Naive thymus-derived CD4-positive, alpha-beta T cell (primary cell): ENCODE results near the gene GALR2. TPM values are rescaled to one million over a fixed set of nuclear protein-coding genes. Genes with fewer than 3 reads are reported as not detected.

Experiments used
- ATAC-seq: fragments of 150-1000 bp; cut with Tn5 transposase; 2 replicates; pipeline ENCODE4 v1.10.0; 2021; ENCODE audit warnings: mild to moderate bottlenecking, moderate library complexity
- CTCF ChIA-PET: fragments of 350-600 bp; sonication (Branson Sonifier 250); formaldehyde crosslinking; loops from one replicate; lab custom pipeline; 2021; ENCODE audit warnings: antibody characterized with exemption; lab: Charles Lee
- POLR2A ChIA-PET: fragments of 350-600 bp; sonication (Branson Sonifier 250); formaldehyde crosslinking; loops from one replicate; lab custom pipeline; 2021; ENCODE audit warnings: antibody characterized with exemption, inconsistent platforms; lab: Charles Lee
- DNase-seq, 9 donors: peaks; one replicate each; pipeline versions ENCODE4 v3.0.0 to v3.0.0-alpha.2; 2020 to 2022; ENCODE audit warnings: mixed read lengths in 1 of 9
- H3K27ac ChIP-seq: one replicate; pipeline ENCODE4 v1.7.0; 2013; ENCODE audit warnings: mild to moderate bottlenecking, low read depth, low read length, moderate library complexity
- H3K27me3 ChIP-seq, 2 donors: one replicate each; pipeline ENCODE4 v1.7.0; 2013; ENCODE audit warnings: low read length in 2 of 2, mild to moderate bottlenecking in 2 of 2, moderate library complexity in 2 of 2; ENCODE audit not compliant: control insufficient read depth in 2 of 2, insufficient read depth in 2 of 2
- H3K36me3 ChIP-seq, 3 experiments: 1 replicate in 2 of 3; 2 replicates in 1 of 3; pipeline ENCODE4 v1.7.0; 2013; ENCODE audit warnings: low read length in 3 of 3, mild to moderate bottlenecking in 3 of 3, moderate library complexity in 1 of 3; ENCODE audit not compliant: insufficient read depth in 3 of 3, control insufficient read depth in 2 of 3
- H3K4me1 ChIP-seq, 2 donors: one replicate each; pipeline ENCODE4 v1.7.0; 2013; ENCODE audit warnings: low read length in 2 of 2, mild to moderate bottlenecking in 2 of 2, moderate library complexity in 1 of 2; ENCODE audit not compliant: control insufficient read depth in 2 of 2, insufficient read depth in 2 of 2
- H3K4me3 ChIP-seq: 2 replicates; pipeline ENCODE4 v1.7.0; 2013; ENCODE audit warnings: mild to moderate bottlenecking, low read length
- H3K9me3 ChIP-seq, 3 experiments: 1 replicate in 2 of 3; 2 replicates in 1 of 3; pipeline ENCODE4 v1.7.0; 2013; ENCODE audit warnings: low read length in 3 of 3; ENCODE audit not compliant: control insufficient read depth in 2 of 3
- H3K27ac Mint-ChIP-seq, 9 donors: one replicate each; pipeline ENCODE4 v1.8.0; 2020 to 2022; ENCODE audit warnings: mixed read lengths in 9 of 9, mild to moderate bottlenecking in 8 of 9, moderate library complexity in 5 of 9, inconsistent platforms in 2 of 9
- H3K27me3 Mint-ChIP-seq, 5 donors: one replicate each; pipeline ENCODE4 v1.8.0; 2021 to 2022; ENCODE audit warnings: mixed read lengths in 5 of 5, mild to moderate bottlenecking in 1 of 5
- H3K36me3 Mint-ChIP-seq, 5 donors: one replicate each; pipeline ENCODE4 v1.8.0; 2020 to 2022; ENCODE audit warnings: mixed read lengths in 5 of 5, mild to moderate bottlenecking in 3 of 5, inconsistent platforms in 1 of 5
- H3K4me1 Mint-ChIP-seq, 7 donors: one replicate each; pipeline ENCODE4 v1.8.0; 2020 to 2022; ENCODE audit warnings: mixed read lengths in 7 of 7, mild to moderate bottlenecking in 3 of 7, inconsistent platforms in 1 of 7
- H3K4me3 Mint-ChIP-seq, 10 donors: one replicate each; pipeline ENCODE4 v1.8.0; 2020 to 2022; ENCODE audit warnings: mild to moderate bottlenecking in 10 of 10, mixed read lengths in 10 of 10, moderate library complexity in 6 of 10, inconsistent platforms in 2 of 10
- H3K9me3 Mint-ChIP-seq, 11 donors: one replicate each; pipeline ENCODE4 v1.8.0; 2020 to 2022; ENCODE audit warnings: mixed read lengths in 11 of 11, mild to moderate bottlenecking in 4 of 11, inconsistent platforms in 1 of 11, moderate library complexity in 1 of 11
- intact Hi-C, 2 donors: fragments of 100-400 bp; cut with micrococcal nuclease; formaldehyde crosslinking; loops; one replicate each; pipeline ENCODE4 v1.15.1; 2023
- polyA plus RNA-seq, 2 donors: library from polyadenylated mRNA; unstranded; fragments of 300-500 nt; fragmentation: Illumina TruSeq; gene quantifications; one replicate each; pipeline ENCODE4 v1.2.3, GENCODE V29; 2021
- total RNA-seq, 6 experiments: library from RNA in 5 of 6; stranded (reverse) in 5 of 6; gene quantifications; 1 replicate in 5 of 6; 2 replicates in 1 of 6; pipeline ENCODE4 v1.2.3 and lab custom pipeline; 2021 to 2026

The GALR2 gene
- total and polyA plus RNA-seq, 7 experiments from 2014 or later, result 0.13 to 1.2 (median 1.0) TPM; not detected in 4

GRCh38 chr17:76072148-76072858, 2.3 kb upstream of the GALR2 start, which contains the start of gene SRP68:
Gene SRP68, minus strand, starts transcription at chr17:76072517. Its CDS starts 26 bp downstream, at chr17:76072491.
- CTCF ChIA-PET, result interaction anchor here (1.5 kb wide), 1 partner anchor 58 kb away, joined by 4 read pairs; no protein-coding TSS in a partner anchor
- peak; percentile 63 to 86 (median 74) for DNase-seq
- H3K4me1 ChIP-seq, result peaks cover 10 to 37% of the 10 kb centered on the region in 2 donors
- H3K27me3 ChIP-seq, result peaks cover 13 to 14% of the 10 kb centered on the region in 2 donors
- peak within 1 kb of the TSS; percentile 89 for H3K4me3 ChIP-seq
- Mint-ChIP-seq H3K27me3 (peaks cover 17 to 37% (median 24%) of the 10 kb centered on the region in 5 donors), H3K27ac (peak within 1 kb of the TSS; percentile 90 to 98 (median 95)), H3K36me3 (peaks cover 0 to 8% (median 5%) of the 10 kb centered on the region in 5 donors), H3K4me3 (peak within 1 kb of the TSS; percentile 85 to 98 (median 97)), H3K4me1 (peaks cover 21 to 62% (median 52%) of the 10 kb centered on the region in 7 donors), H3K9me3 (no peaks in the 10 kb centered on the region)
- no peaks in the 10 kb centered on the region for H3K9me3 ChIP-seq
- H3K27ac ChIP-seq, result peak within 1 kb of the TSS; percentile 93
- intact Hi-C loops, result loop anchor here (1.0 to 10.0 kb wide), 6 partner anchors 20 to 1882 kb away; partner anchors contain the start of genes EXOC7 (in 1 of the 2) and TNRC6C (in 1 of the 2)
- POLR2A ChIA-PET, result interaction anchor here (0.6 to 2.7 kb wide), 4 partner anchors 43 to 444 kb away, joined by 3 to 11 read pairs (median 4); no protein-coding TSS in a partner anchor
- ATAC-seq, result peak; percentile 92
- peaks cover 0 to 21% (median 3%) of the 10 kb centered on the region in 3 experiments for H3K36me3 ChIP-seq

GRCh38 chr17:76075364-76076145, 974 bp downstream of the GALR2 start:
- Histone ChIP-seq H3K27me3 (peaks cover 13 to 14% of the 10 kb centered on the region in 2 donors), H3K4me1 (peaks cover 10 to 47% of the 10 kb centered on the region in 2 donors), H3K36me3 (peaks cover 0 to 7% (median 0%) of the 10 kb centered on the region in 3 experiments), H3K4me3 (peak overlapping the region; percentile 53), H3K9me3 (no peaks in the 10 kb centered on the region), H3K27ac (no peak overlapping the region)
- intact Hi-C loops, result loop anchor here in 1 of 2 donors (10.0 kb wide), 1 partner anchor 1879 kb away; the partner anchor contains the start of gene TNRC6C
- ATAC-seq (no peak), DNase-seq (peak in 2 of 9 donors; percentile 34 to 37)
- Mint-ChIP-seq H3K36me3 (peaks cover 0 to 5% (median 4%) of the 10 kb centered on the region in 5 donors), H3K9me3 (no peaks in the 10 kb centered on the region), H3K4me3 (peak overlapping the region; percentile 82 to 95 (median 86)), H3K27me3 (peaks cover 17 to 62% (median 28%) of the 10 kb centered on the region in 5 donors), H3K27ac (peak overlapping the region in 8 of 9 donors; percentile 14 to 96 (median 69)), H3K4me1 (peaks cover 32 to 72% (median 57%) of the 10 kb centered on the region in 7 donors)
- ChIA-PET POLR2A (interaction anchor here (0.6 to 3.5 kb wide), 6 partner anchors 9 to 829 kb away, joined by 3 to 12 read pairs (median 4); partner anchors contain the start of gene EXOC7), CTCF (no interaction called here)

- peak overlapping the region in 8 of 9 donors; percentile 52 to 97 (median 90) for H3K27ac Mint-ChIP-seq
- DNase-seq, result peak in 3 of 9 donors; percentile 29 to 37 (median 33)
- peaks cover 0 to 7% (median 0%) of the 10 kb centered on the region in 3 experiments for H3K36me3 ChIP-seq
- ChIA-PET CTCF (no interaction called here), POLR2A (interaction anchor here (2.1 to 3.5 kb wide), 2 partner anchors 10 to 27 kb away, joined by 5 to 12 read pairs; partner anchors contain the start of gene EXOC7)
- H3K4me1 ChIP-seq, result peaks cover 5 to 41% of the 10 kb centered on the region in 2 donors
- peaks cover 17 to 62% (median 28%) of the 10 kb centered on the region in 5 donors for H3K27me3 Mint-ChIP-seq
- H3K9me3 ChIP-seq, result no peaks in the 10 kb centered on the region
- H3K4me3 ChIP-seq, result peak overlapping the region; percentile 53
- H3K9me3 Mint-ChIP-seq, result no peaks in the 10 kb centered on the region
- peak overlapping the region; percentile 83 to 95 (median 86) for H3K4me3 Mint-ChIP-seq
- H3K4me1 Mint-ChIP-seq, result peaks cover 27 to 70% (median 50%) of the 10 kb centered on the region in 7 donors
- peaks cover 13 to 14% of the 10 kb centered on the region in 2 donors for H3K27me3 ChIP-seq
- no peak overlapping the region for H3K27ac ChIP-seq
- H3K36me3 Mint-ChIP-seq, result peaks cover 0 to 5% (median 4%) of the 10 kb centered on the region in 5 donors
- ATAC-seq, result no peak
- intact Hi-C loops, result loop anchor here in 1 of 2 donors (10.0 kb wide), 1 partner anchor 1879 kb away; the partner anchor contains the start of gene TNRC6C
Measured at GRCh38 chr17:76076146-76076764, 1.7 kb downstream of the GALR2 start.

- H3K4me1 ChIP-seq, result peaks cover 5 to 41% of the 10 kb centered on the region in 2 donors
- no peaks in the 10 kb centered on the region for H3K9me3 ChIP-seq
- Mint-ChIP-seq H3K4me3 (peak overlapping the region; percentile 83 to 95 (median 86)), H3K9me3 (no peaks in the 10 kb centered on the region), H3K27ac (peak overlapping the region in 8 of 9 donors; percentile 52 to 97 (median 92)), H3K27me3 (peaks cover 17 to 62% (median 28%) of the 10 kb centered on the region in 5 donors), H3K36me3 (peaks cover 0 to 5% (median 4%) of the 10 kb centered on the region in 5 donors), H3K4me1 (peaks cover 27 to 63% (median 43%) of the 10 kb centered on the region in 7 donors)
- ChIA-PET POLR2A (interaction anchor here (0.7 to 3.5 kb wide), 3 partner anchors 11 to 62 kb away, joined by 3 to 12 read pairs (median 5); partner anchors contain the start of gene EXOC7), CTCF (interaction anchor here (0.6 kb wide), 1 partner anchor 76 kb away, joined by 3 read pairs; no protein-coding TSS in a partner anchor)
- ATAC-seq (peak; percentile 66), DNase-seq (peak; percentile 40 to 86 (median 73))
- H3K4me3 ChIP-seq, result peak overlapping the region; percentile 53
- peaks cover 0 to 5% (median 0%) of the 10 kb centered on the region in 3 experiments for H3K36me3 ChIP-seq
- peak overlapping the region; percentile 36 for H3K27ac ChIP-seq
- peaks cover 13 to 14% of the 10 kb centered on the region in 2 donors for H3K27me3 ChIP-seq
- intact Hi-C loops, result loop anchor here in 1 of 2 donors (10.0 kb wide), 1 partner anchor 1878 kb away; the partner anchor contains the start of gene TNRC6C
Measured at GRCh38 chr17:76076765-76077583, 2.4 kb downstream of the GALR2 start.

- DNase-seq (no peak), ATAC-seq (no peak)
- Histone ChIP-seq H3K27ac (no peak overlapping the region), H3K4me1 (peaks cover 5 to 41% of the 10 kb centered on the region in 2 donors), H3K36me3 (peaks cover 0 to 2% (median 0%) of the 10 kb centered on the region in 3 experiments), H3K27me3 (peaks cover 13 to 14% of the 10 kb centered on the region in 2 donors), H3K4me3 (no peak overlapping the region), H3K9me3 (no peaks in the 10 kb centered on the region)
- Mint-ChIP-seq H3K27ac (peak overlapping the region in 5 of 9 donors; percentile 90 to 97 (median 95)), H3K9me3 (no peaks in the 10 kb centered on the region), H3K4me1 (peaks cover 27 to 63% (median 43%) of the 10 kb centered on the region in 7 donors), H3K36me3 (peaks cover 0 to 5% (median 4%) of the 10 kb centered on the region in 5 donors), H3K4me3 (peak overlapping the region in 8 of 10 donors; percentile 39 to 95 (median 86)), H3K27me3 (peaks cover 17 to 62% (median 28%) of the 10 kb centered on the region in 5 donors)
- intact Hi-C loops, result loop anchor here in 1 of 2 donors (10.0 kb wide), 1 partner anchor 1877 kb away; the partner anchor contains the start of gene TNRC6C
- ChIA-PET POLR2A (interaction anchor here (0.6 to 3.5 kb wide), 4 partner anchors 26 to 253 kb away, joined by 3 to 12 read pairs (median 3); partner anchors contain the start of gene EXOC7), CTCF (interaction anchor here (0.6 to 1.3 kb wide), 2 partner anchors 63 to 77 kb away, joined by 3 read pairs; no protein-coding TSS in a partner anchor)
Measured at GRCh38 chr17:76077584-76078110, 3.1 kb downstream of the GALR2 start.
